Ishikawa (cell line): Measurements from ENCODE around the gene TMEM207.

Experiments
- CEBPB ChIP-seq: IDR thresholded peaks from 2 replicates; pipeline ENCODE4 v1.6.1; 2012
- CREB1 ChIP-seq: IDR thresholded peaks from 2 replicates; pipeline ENCODE4 v1.6.1; 2012; ENCODE audit warnings: low read depth
- EGR1 ChIP-seq: IDR thresholded peaks from 2 replicates; pipeline ENCODE4 v1.6.1; 2012
- EP300 ChIP-seq: IDR thresholded peaks from 2 replicates; pipeline ENCODE4 v1.6.1; 2012; ENCODE audit warnings: borderline replicate concordance
- FOXM1 ChIP-seq: IDR thresholded peaks from 2 replicates; pipeline ENCODE4 v1.6.1; 2012; ENCODE audit warnings: low read depth, borderline replicate concordance
- MAX ChIP-seq: IDR thresholded peaks from 2 replicates; pipeline ENCODE4 v1.6.1; 2012
- NFIC ChIP-seq: IDR thresholded peaks from 2 replicates; pipeline ENCODE4 v1.6.1; 2012
- RAD21 ChIP-seq: IDR thresholded peaks from 2 replicates; pipeline ENCODE4 v1.6.1; 2012; ENCODE audit warnings: low read depth
- REST ChIP-seq: IDR thresholded peaks from 2 replicates; pipeline ENCODE4 v1.6.1; 2012; ENCODE audit warnings: low read depth, mild to moderate bottlenecking
- TAF1 ChIP-seq: IDR thresholded peaks from 2 replicates; pipeline ENCODE4 v1.6.1; 2012; ENCODE audit warnings: low read depth, mild to moderate bottlenecking
- TCF12 ChIP-seq: IDR thresholded peaks from 2 replicates; pipeline ENCODE4 v1.6.1; 2012; ENCODE audit warnings: low read depth
- TEAD4 ChIP-seq: IDR thresholded peaks from 2 replicates; pipeline ENCODE4 v1.6.1; 2012
- USF1 ChIP-seq: IDR thresholded peaks from 2 replicates; pipeline ENCODE4 v1.6.1; 2012
- YY1 ChIP-seq: IDR thresholded peaks from 2 replicates; pipeline ENCODE4 v1.6.1; 2012; ENCODE audit warnings: low read depth
- ZBTB7A ChIP-seq: IDR thresholded peaks from 2 replicates; pipeline ENCODE4 v1.6.1; 2012; ENCODE audit warnings: low read depth

TMEM207 gene

GRCh38 chr3:190381441-190381840, 68.3 kb downstream of the TMEM207 start:
- TF ChIP-seq EGR1, result no peak
- no peak for TF ChIP-seq YY1
- no peak for TF ChIP-seq ZBTB7A
- no peak for TF ChIP-seq TEAD4
- no peak for TF ChIP-seq REST
- TF ChIP-seq TCF12, result no peak
- TF ChIP-seq EP300, result no peak
- TF ChIP-seq USF1, result no peak
- no peak for TF ChIP-seq CEBPB
- TF ChIP-seq FOXM1, result no peak
- TF ChIP-seq RAD21, result no peak
- no peak for TF ChIP-seq NFIC
- TF ChIP-seq MAX, result no peak
- no peak for TF ChIP-seq TAF1
- no peak for TF ChIP-seq CREB1

GRCh38 chr3:190380184-190380583, 69.5 kb downstream of the TMEM207 start:
- TF ChIP-seq REST, result no peak
- TF ChIP-seq CREB1, result no peak
- no peak for TF ChIP-seq TAF1
- no peak for TF ChIP-seq TEAD4
- TF ChIP-seq NFIC, result no peak
- no peak for TF ChIP-seq ZBTB7A
- TF ChIP-seq EP300, result no peak
- no peak for TF ChIP-seq TCF12
